ENCODE measurements around the gene MGAT5. TPM values are rescaled to one million over a fixed set of nuclear protein-coding genes. Genes with fewer than 3 reads are reported as not detected.

The MGAT5 gene
- total RNA-seq, 1 donor from 2014 or later: 58.8 TPM

DNA sequence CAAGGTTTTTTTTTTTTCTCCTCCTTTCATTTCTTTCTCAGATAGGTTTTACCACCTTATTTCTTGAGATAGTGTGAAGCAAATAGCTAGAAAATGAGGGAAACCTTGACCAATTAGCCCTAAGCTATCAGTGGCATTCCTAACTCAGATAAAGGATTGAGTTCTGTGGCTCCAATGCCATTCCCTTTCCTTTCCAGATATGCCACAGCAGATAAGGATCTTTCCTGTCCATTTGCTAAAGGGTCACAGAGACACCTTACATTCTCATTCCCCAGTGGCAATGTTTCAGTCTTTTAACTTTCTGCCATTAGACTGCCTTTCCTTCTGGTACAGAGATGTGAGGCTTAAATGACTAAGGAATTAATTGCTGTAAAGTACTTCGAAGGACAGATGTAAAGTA, 81.7 kb downstream of the MGAT5 start:
- Mint-ChIP-seq H3K9me3 (ENCODE audit: unreplicated experiment) (peaks cover 3% of the 10 kb centered on the region), H3K36me3 (ENCODE audit: unreplicated experiment) (peaks cover 5% of the 10 kb centered on the region), H3K4me3 (ENCODE audit: unreplicated experiment) (peak overlapping the region; percentile 43), H3K27ac (ENCODE audit: unreplicated experiment) (peak overlapping the region; percentile 31), H3K4me1 (ENCODE audit: low read depth, unreplicated experiment) (peaks cover 35% of the 10 kb centered on the region), H3K27me3 (ENCODE audit: unreplicated experiment) (no peaks in the 10 kb centered on the region)
- TF ChIP-seq CTCF (IDR thresholded peaks at IDR 0.05; ENCODE audit: partially characterized antibody, unreplicated experiment): no peak
- no peak for DNase-seq

DNA sequence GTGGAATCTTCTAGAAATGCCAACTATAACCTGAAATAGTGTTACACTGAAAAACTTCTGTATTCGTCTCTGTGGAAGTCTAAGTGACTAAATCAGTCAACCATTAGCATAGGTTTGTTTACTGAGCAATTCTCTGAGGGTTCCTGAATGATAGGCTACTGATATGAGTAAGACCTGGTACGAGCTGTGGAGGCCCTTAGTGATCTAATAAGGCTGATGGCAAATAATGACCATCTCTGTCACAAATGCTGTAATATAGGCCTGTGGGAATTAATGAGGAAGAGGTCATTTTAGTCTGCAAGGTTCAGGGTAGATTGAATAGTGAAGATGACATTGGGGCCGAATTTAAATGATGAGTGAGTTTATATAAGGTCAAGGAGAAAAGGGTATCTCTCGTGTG, 82.5 kb downstream of the MGAT5 start:
- H3K4me3 Mint-ChIP-seq (ENCODE audit: unreplicated experiment): peak overlapping the region; percentile 7
- peaks cover 3% of the 10 kb centered on the region for H3K9me3 Mint-ChIP-seq (ENCODE audit: unreplicated experiment)
- no peak for DNase-seq
- no peaks in the 10 kb centered on the region for H3K27me3 Mint-ChIP-seq (ENCODE audit: unreplicated experiment)
- peaks cover 35% of the 10 kb centered on the region for H3K4me1 Mint-ChIP-seq (ENCODE audit: low read depth, unreplicated experiment)
- TF ChIP-seq CTCF (IDR thresholded peaks at IDR 0.05; ENCODE audit: partially characterized antibody, unreplicated experiment): no peak
- peaks cover 5% of the 10 kb centered on the region for H3K36me3 Mint-ChIP-seq (ENCODE audit: unreplicated experiment)
- H3K27ac Mint-ChIP-seq (ENCODE audit: unreplicated experiment): peak overlapping the region; percentile 41

DNA sequence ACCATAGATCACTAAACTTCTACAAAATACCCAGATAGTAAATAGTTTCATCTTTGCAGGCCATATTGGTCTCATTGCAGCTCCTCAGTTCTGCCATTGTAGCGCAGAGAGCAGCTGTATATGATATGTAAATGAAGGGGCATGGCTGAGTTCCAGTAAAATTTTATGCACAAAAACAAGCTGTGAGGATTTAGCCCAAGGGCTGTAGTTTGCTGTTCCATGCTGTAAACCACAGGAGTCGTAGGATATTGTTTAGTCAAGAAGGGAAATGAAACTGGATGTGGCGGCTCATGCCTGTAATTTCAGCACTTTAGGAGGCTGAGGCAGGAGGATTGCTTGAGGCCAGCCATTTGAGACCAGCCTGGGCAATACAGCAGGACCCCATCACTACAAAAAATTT, 83.0 kb downstream of the MGAT5 start:
- Mint-ChIP-seq H3K4me3 (ENCODE audit: unreplicated experiment) (no peak overlapping the region), H3K4me1 (ENCODE audit: low read depth, unreplicated experiment) (peaks cover 35% of the 10 kb centered on the region), H3K9me3 (ENCODE audit: unreplicated experiment) (peaks cover 3% of the 10 kb centered on the region), H3K36me3 (ENCODE audit: unreplicated experiment) (no peaks in the 10 kb centered on the region), H3K27me3 (ENCODE audit: unreplicated experiment) (no peaks in the 10 kb centered on the region), H3K27ac (ENCODE audit: unreplicated experiment) (peak overlapping the region; percentile 41)
- DNase-seq: no peak
- no peak for TF ChIP-seq CTCF (IDR thresholded peaks at IDR 0.05; ENCODE audit: partially characterized antibody, unreplicated experiment)

- no peak overlapping the region for H3K4me3 Mint-ChIP-seq (ENCODE audit: unreplicated experiment)
- no peak overlapping the region for H3K27ac Mint-ChIP-seq (ENCODE audit: unreplicated experiment)
- H3K9me3 Mint-ChIP-seq (ENCODE audit: unreplicated experiment): peaks cover 3% of the 10 kb centered on the region
- no peak for TF ChIP-seq CTCF (IDR thresholded peaks at IDR 0.05; ENCODE audit: partially characterized antibody, unreplicated experiment)
- DNase-seq: no peak
- peaks cover 35% of the 10 kb centered on the region for H3K4me1 Mint-ChIP-seq (ENCODE audit: low read depth, unreplicated experiment)
- H3K27me3 Mint-ChIP-seq (ENCODE audit: unreplicated experiment): no peaks in the 10 kb centered on the region
- H3K36me3 Mint-ChIP-seq (ENCODE audit: unreplicated experiment): no peaks in the 10 kb centered on the region
Measured at GRCh38 chr2:134337631-134338030, 83.8 kb downstream of the MGAT5 start.

DNA sequence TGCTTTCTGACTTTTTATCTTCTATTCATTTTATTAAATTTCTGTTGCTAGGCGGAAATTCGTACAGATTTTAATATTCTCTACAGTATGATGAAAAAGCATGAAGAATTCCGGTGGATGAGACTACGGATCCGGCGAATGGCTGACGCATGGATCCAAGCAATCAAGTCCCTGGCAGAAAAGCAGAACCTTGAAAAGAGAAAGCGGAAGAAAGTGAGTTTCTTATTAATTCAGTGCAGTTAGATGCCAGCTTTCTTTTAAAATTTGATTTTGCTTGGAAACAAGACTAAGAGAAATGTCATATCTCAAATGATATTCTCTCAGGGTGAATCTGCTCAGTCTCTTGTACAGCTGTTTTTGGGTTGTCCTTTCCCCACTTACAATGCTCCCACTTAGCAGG, 84.3 kb downstream of the MGAT5 start:
- no peak overlapping the region for H3K27ac Mint-ChIP-seq (ENCODE audit: unreplicated experiment)
- H3K4me1 Mint-ChIP-seq (ENCODE audit: low read depth, unreplicated experiment): peaks cover 35% of the 10 kb centered on the region
- H3K9me3 Mint-ChIP-seq (ENCODE audit: unreplicated experiment): peaks cover 3% of the 10 kb centered on the region
- no peaks in the 10 kb centered on the region for H3K36me3 Mint-ChIP-seq (ENCODE audit: unreplicated experiment)
- no peak for TF ChIP-seq CTCF (IDR thresholded peaks at IDR 0.05; ENCODE audit: partially characterized antibody, unreplicated experiment)
- H3K4me3 Mint-ChIP-seq (ENCODE audit: unreplicated experiment): no peak overlapping the region
- no peaks in the 10 kb centered on the region for H3K27me3 Mint-ChIP-seq (ENCODE audit: unreplicated experiment)
- DNase-seq: no peak

All from glutamatergic neuron (in vitro differentiated cells).